ENCODE results near the gene BPIFB3. TPM values are rescaled to one million over a fixed set of nuclear protein-coding genes. Genes with fewer than 3 reads are reported as not detected.
A peak's percentile ranks its signal among the peaks of the same experiment; 100 is the strongest.

BPIFB3 gene
- total and polyA plus RNA-seq, 2 of the 13 experiments (the other 11 are each of a cell fraction or from before 2014, with no cell fraction given), result 0.09 TPM; not detected in 1

- TF ChIP-seq GMEB2 (CRISPR knock-in tag; IDR thresholded peaks at IDR 0.05; ENCODE audit: low read depth) (peak; percentile 16; the same call in 1 of the 2 replicates), HDAC2 (CRISPR knock-in tag; IDR thresholded peaks at IDR 0.05) (peak; percentile 99), REPIN1 (CRISPR knock-in tag; IDR thresholded peaks at IDR 0.05; ENCODE audit: borderline replicate concordance, low read depth) (peak; percentile 75; the same call in 1 of the 2 replicates), FOXO4 (CRISPR knock-in tag; conservative IDR thresholded peaks at IDR 0.05) (peak; percentile 91; the same call in 1 of the 2 replicates), FOXC1 (CRISPR knock-in tag; IDR thresholded peaks at IDR 0.05; ENCODE audit: borderline replicate concordance) (peak; percentile 57), ZNF407 (CRISPR knock-in tag; IDR thresholded peaks at IDR 0.05; ENCODE audit: not compliant biosample characterization) (peak; percentile 55), ZBTB39 (CRISPR knock-in tag; IDR thresholded peaks at IDR 0.05) (no peak; the same call in 1 of the 2 replicates), RXRA (CRISPR knock-in tag; IDR thresholded peaks at IDR 0.05) (peak; percentile 97), SPEN (CRISPR knock-in tag; IDR thresholded peaks at IDR 0.05; ENCODE audit: low read depth) (peak; percentile 88), ZNF44 (CRISPR knock-in tag; IDR thresholded peaks at IDR 0.05) (peak; percentile 80; the same call in 1 of the 2 replicates), ZNF605 (CRISPR knock-in tag; IDR thresholded peaks at IDR 0.05) (peak; percentile 71), KDM6A (CRISPR knock-in tag; IDR thresholded peaks at IDR 0.05; ENCODE audit: low read depth) (peak; percentile 65), MYC (CRISPR knock-in tag; IDR thresholded peaks at IDR 0.05; ENCODE audit: borderline replicate concordance) (peak; percentile 97)
Measured at GRCh38 chr20:33009214-33010132, 44.2 kb upstream of the BPIFB3 start (continued).
